HepG2 (cell line): ENCODE data around the gene RACGAP1. TPM values are rescaled to one million over a fixed set of nuclear protein-coding genes. Genes with fewer than 3 reads are reported as not detected.

ENCODE experiments used
- ATAC-seq: fragments of 200-7000 bp; cut with Tn5 transposase; 3 replicates; pipeline ENCODE4 v1.9.1; 2020; ENCODE audit warnings: mild to moderate bottlenecking, moderate library complexity
- BruUV-seq: library from RNA; stranded (reverse); fragments of 400-500 nt; replicated peaks from 2 replicates; lab custom pipeline; 2021; lab: Mats Ljungman, UMichigan
- CTCF ChIA-PET: fragments of 300-600 bp; formaldehyde crosslinking; extraction: SDS; loops from one replicate; lab custom pipeline; 2021; ENCODE audit warnings: low total read pairs, inconsistent platforms, low intra/inter-chr PET ratio; lab: Yijun Ruan, JAX
- POLR2A ChIA-PET: fragments of 350-600 bp; sonication (Branson Sonifier 250); formaldehyde crosslinking; loops from one replicate; lab custom pipeline; 2020; ENCODE audit warnings: antibody characterized with exemption, inconsistent platforms; lab: Yijun Ruan, JAX
- DNase-seq: peaks from one replicate; pipeline ENCODE4 v3.0.0-alpha.2; 2015; ENCODE audit warnings: low spot score
- FAIRE-seq: peaks from 3 replicates; lab custom pipeline; 2011; peaks lifted over from hg19 to GRCh38; lab: Jason Lieb, UNC
- H2AFZ ChIP-seq: one replicate; pipeline ENCODE4 v1.6.1; 2011; ENCODE audit warnings: low read length, inconsistent platforms
- H3K27ac ChIP-seq: fragments of 300-600 bp; 3 replicates; pipeline ENCODE4 v1.8.0; 2011; ENCODE audit warnings: mixed run types, mild to moderate bottlenecking, mixed read lengths, low read length, inconsistent platforms; ENCODE audit not compliant: insufficient read depth; ENCODE audit errors: extremely low read length
- H3K27me3 ChIP-seq, 2 experiments: fragments of 200-600 bp in 1 of 2; 2 replicates in 1 of 2; 3 replicates in 1 of 2; pipeline versions ENCODE4 v1.6.0 to v1.8.0; 2011; ENCODE audit warnings: low read length in 2 of 2, mild to moderate bottlenecking in 2 of 2, moderate library complexity in 2 of 2, inconsistent platforms in 1 of 2; ENCODE audit not compliant: insufficient read depth in 2 of 2, control insufficient read depth in 1 of 2
- H3K36me3 ChIP-seq, 2 experiments: fragments of 200-600 bp in 1 of 2; replicated peaks in 1 of 2; 2 replicates in 1 of 2; 3 replicates in 1 of 2; pipeline versions ENCODE4 v1.5.1 to v1.8.0; 2011; ENCODE audit warnings: low read length in 2 of 2, inconsistent platforms in 1 of 2; ENCODE audit not compliant: insufficient read depth in 2 of 2, control insufficient read depth in 1 of 2
- H3K4me1 ChIP-seq: 2 replicates; pipeline ENCODE4 v1.5.1; 2012; ENCODE audit warnings: low read length, inconsistent platforms; ENCODE audit not compliant: insufficient read depth
- H3K4me2 ChIP-seq: 2 replicates; pipeline ENCODE4 v1.6.0; 2011; ENCODE audit warnings: low read depth, low read length, inconsistent platforms
- H3K4me3 ChIP-seq, 3 experiments: fragments of 200-600 bp in 1 of 3; sonication (generic), shearing (Covaris generic) in 1 of 3; replicated peaks in 1 of 3; 2 replicates each; pipeline ENCODE4 v1.5.1; 2011 to 2016; ENCODE audit warnings: low read length in 3 of 3, inconsistent platforms in 2 of 3, low read depth in 2 of 3, mild to moderate bottlenecking in 2 of 3, control low read depth in 1 of 3, mixed read lengths in 1 of 3; ENCODE audit not compliant: insufficient read depth in 1 of 3
- H3K79me2 ChIP-seq: one replicate; pipeline ENCODE4 v1.6.1; 2011; ENCODE audit warnings: low read length, inconsistent platforms; ENCODE audit not compliant: insufficient read depth
- H3K9ac ChIP-seq: 2 replicates; pipeline ENCODE4 v1.6.0; 2011; ENCODE audit warnings: mild to moderate bottlenecking, low read depth, low read length, inconsistent platforms; ENCODE audit not compliant: insufficient read depth
- H3K9me3 ChIP-seq: 2 replicates; pipeline ENCODE4 v1.5.1; 2012; ENCODE audit warnings: mild to moderate bottlenecking, low read length
- H4K20me1 ChIP-seq: 2 replicates; pipeline ENCODE4 v1.6.0; 2011; ENCODE audit warnings: inconsistent platforms, mild to moderate bottlenecking, low read length, moderate library complexity; ENCODE audit not compliant: insufficient read depth
- BHLHE40 ChIP-seq: IDR thresholded peaks from 2 replicates; pipeline ENCODE4 v1.6.1; 2011; ENCODE audit warnings: low read length, improper control_type of control experiment
- CTCF ChIP-seq: sonication (generic); formaldehyde crosslinking; IDR thresholded peaks from 2 replicates; pipeline ENCODE4 v1.5.0; 2020; ENCODE audit warnings: mild to moderate bottlenecking, missing genetic modification reagents, moderate library complexity
- ETV6 ChIP-seq: sonication (generic); formaldehyde crosslinking; conservative IDR thresholded peaks from 2 replicates; pipeline ENCODE4 v1.4.0; 2020; ENCODE audit warnings: missing genetic modification reagents
- HNF4A ChIP-seq: sonication (generic); formaldehyde crosslinking; IDR thresholded peaks from 2 replicates; pipeline ENCODE4 v1.4.0; 2020; ENCODE audit warnings: missing genetic modification reagents
- MTA1 ChIP-seq: sonication (generic); formaldehyde crosslinking; IDR thresholded peaks from 2 replicates; pipeline ENCODE4 v1.4.0; 2020; ENCODE audit warnings: missing genetic modification reagents, mild to moderate bottlenecking, borderline replicate concordance
- MYC ChIP-seq: sonication (generic); formaldehyde crosslinking; IDR thresholded peaks from 2 replicates; pipeline ENCODE4 v1.9.0; 2021; ENCODE audit warnings: missing genetic modification reagents, borderline replicate concordance
- TP53 ChIP-seq: sonication (generic); formaldehyde crosslinking; conservative IDR thresholded peaks from 2 replicates; pipeline ENCODE4 v1.4.0; 2020; ENCODE audit warnings: missing genetic modification reagents
- WGBS: methylation state at CpG from one replicate; pipeline ENCODE4 v1.1.6; 2017; ENCODE audit warnings: low lambda C conversion rate; 5-methylcytosine and 5-hydroxymethylcytosine counted together
- in situ Hi-C: cut with HindIII; loops from 2 replicates; pipeline ENCODE4 v1.10.0; 2017; ENCODE audit warnings: low pct_unique_long_range_greater_than_20kb; ENCODE audit not compliant: extremely low pct_ligation_motif_present
- intact Hi-C: fragments of 100-400 bp; cut with micrococcal nuclease; formaldehyde crosslinking; loops from one replicate; pipeline ENCODE4 v1.10.0; 2022; ENCODE audit not compliant: unreplicated experiment
- polyA plus RNA-seq, 8 experiments: library from polyadenylated mRNA; depleted of rRNA in 3 of 8; stranded (reverse) in 7 of 8; unstranded in 1 of 8; fragments of >200 nt; fragmentation: Illumina TruSeq in 4 of 8; extraction: Trizol in 4 of 8; gene quantifications; 2 replicates each; pipeline versions ENCODE4 v1.2.1 to v1.2.3, GENCODE V29; 2011 to 2016; ENCODE audit warnings: low read depth in 4 of 8, missing spikeins in 1 of 8, mixed read lengths in 1 of 8; ENCODE audit not compliant: insufficient read depth in 1 of 8
- total RNA-seq, 5 experiments: library from RNA; depleted of rRNA; stranded (reverse); fragments of >200 nt; fragmentation: Illumina TruSeq; extraction: Trizol; gene quantifications; 2 replicates each; pipeline ENCODE4 v1.2.3, GENCODE V29; 2016; ENCODE audit warnings: low read depth in 1 of 5
- TF ChIP-seq, protein P1 (sequence below): sonication (generic); formaldehyde crosslinking; IDR thresholded peaks from 2 replicates; pipeline ENCODE4 v1.5.1; 2020; ENCODE audit warnings: mild to moderate bottlenecking, missing genetic modification reagents, moderate library complexity
- TF ChIP-seq, protein P2 (sequence below): sonication (generic); formaldehyde crosslinking; IDR thresholded peaks from 2 replicates; pipeline ENCODE4 v1.5.0; 2020; ENCODE audit warnings: mild to moderate bottlenecking, missing genetic modification reagents

RACGAP1 gene
- total and polyA plus RNA-seq, 2 of the 13 experiments (the other 11 are each of a cell fraction or from before 2014, with no cell fraction given), result 16.7 to 57.9 TPM

DNA sequence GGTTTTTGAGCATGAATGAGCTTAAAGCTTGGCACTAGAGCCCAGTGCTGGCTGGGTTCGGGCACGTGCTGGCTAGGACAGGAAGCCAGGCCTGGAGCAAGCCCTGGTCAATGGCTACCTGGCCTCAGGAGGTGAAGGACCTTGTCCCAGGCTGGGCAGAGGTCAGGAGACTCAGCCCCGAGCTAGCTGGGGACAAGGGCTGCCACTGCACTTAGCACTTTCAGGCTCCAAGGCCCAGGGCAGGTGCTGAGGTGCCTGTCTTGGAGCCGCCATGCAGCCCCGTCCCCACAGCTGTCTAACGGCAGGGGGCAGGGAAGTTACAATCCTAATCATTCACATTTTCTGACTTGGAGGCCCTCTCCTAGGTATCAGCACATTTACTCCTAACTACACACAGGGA is 56.8 kb downstream of the RACGAP1 start:
- in situ Hi-C loops, result no loop called here
- POLR2A ChIA-PET, result interaction anchor here (3.0 kb wide), 1 partner anchor 11 kb away, joined by 24 read pairs; no protein-coding TSS in a partner anchor

More for the DNA sequence above, 56.8 kb downstream of the RACGAP1 start:
- peak overlapping the region in 1 of 3 experiments; percentile 69; a peak in 2 of 6 replicates for H3K4me3 ChIP-seq
- FAIRE-seq, result no peak
- CTCF ChIA-PET, result interaction anchor here (3.5 to 3.9 kb wide), 2 partner anchors 88 to 101 kb away, joined by 43 to 65 read pairs; partner anchors contain the start of gene ASIC1
- peaks cover 56% of the 10 kb centered on the region for H3K4me1 ChIP-seq
- H3K27ac ChIP-seq, result no peak overlapping the region
- no TSS peak for BruUV-seq
- peaks cover 6 to 70% of the 10 kb centered on the region in 2 experiments for H3K27me3 ChIP-seq
- peak; percentile 5; the same call in 2 of the 3 replicates for ATAC-seq
- no peak overlapping the region for H3K9ac ChIP-seq
- WGBS, result 23% methylated on average over 3 of the region's 6 CpGs
- peak overlapping the region; percentile 91 for H3K4me2 ChIP-seq
- no peaks in the 10 kb centered on the region for H3K9me3 ChIP-seq
- no peak for DNase-seq
- no peaks in the 10 kb centered on the region for H4K20me1 ChIP-seq
- intact Hi-C loops, result no loop called here
- H3K36me3 ChIP-seq, result no peaks in the 10 kb centered on the region
- H3K79me2 ChIP-seq, result no peaks in the 10 kb centered on the region
- TF ChIP-seq BHLHE40 (0 out of 2 replicates have a peak, but pooled peaks have one; percentile 36), ETV6 (CRISPR knock-in tag) (no peak), TP53 (CRISPR knock-in tag) (no peak), CTCF (CRISPR knock-in tag) (peak; percentile 44), MYC (peak; percentile 34; the same call in 1 of the 2 replicates), MTA1 (CRISPR knock-in tag) (0 out of 2 replicates have a peak, but pooled peaks have one; percentile 26), HNF4A (CRISPR knock-in tag) (peak; percentile 39)
- TF ChIP-seq, protein P1, sequence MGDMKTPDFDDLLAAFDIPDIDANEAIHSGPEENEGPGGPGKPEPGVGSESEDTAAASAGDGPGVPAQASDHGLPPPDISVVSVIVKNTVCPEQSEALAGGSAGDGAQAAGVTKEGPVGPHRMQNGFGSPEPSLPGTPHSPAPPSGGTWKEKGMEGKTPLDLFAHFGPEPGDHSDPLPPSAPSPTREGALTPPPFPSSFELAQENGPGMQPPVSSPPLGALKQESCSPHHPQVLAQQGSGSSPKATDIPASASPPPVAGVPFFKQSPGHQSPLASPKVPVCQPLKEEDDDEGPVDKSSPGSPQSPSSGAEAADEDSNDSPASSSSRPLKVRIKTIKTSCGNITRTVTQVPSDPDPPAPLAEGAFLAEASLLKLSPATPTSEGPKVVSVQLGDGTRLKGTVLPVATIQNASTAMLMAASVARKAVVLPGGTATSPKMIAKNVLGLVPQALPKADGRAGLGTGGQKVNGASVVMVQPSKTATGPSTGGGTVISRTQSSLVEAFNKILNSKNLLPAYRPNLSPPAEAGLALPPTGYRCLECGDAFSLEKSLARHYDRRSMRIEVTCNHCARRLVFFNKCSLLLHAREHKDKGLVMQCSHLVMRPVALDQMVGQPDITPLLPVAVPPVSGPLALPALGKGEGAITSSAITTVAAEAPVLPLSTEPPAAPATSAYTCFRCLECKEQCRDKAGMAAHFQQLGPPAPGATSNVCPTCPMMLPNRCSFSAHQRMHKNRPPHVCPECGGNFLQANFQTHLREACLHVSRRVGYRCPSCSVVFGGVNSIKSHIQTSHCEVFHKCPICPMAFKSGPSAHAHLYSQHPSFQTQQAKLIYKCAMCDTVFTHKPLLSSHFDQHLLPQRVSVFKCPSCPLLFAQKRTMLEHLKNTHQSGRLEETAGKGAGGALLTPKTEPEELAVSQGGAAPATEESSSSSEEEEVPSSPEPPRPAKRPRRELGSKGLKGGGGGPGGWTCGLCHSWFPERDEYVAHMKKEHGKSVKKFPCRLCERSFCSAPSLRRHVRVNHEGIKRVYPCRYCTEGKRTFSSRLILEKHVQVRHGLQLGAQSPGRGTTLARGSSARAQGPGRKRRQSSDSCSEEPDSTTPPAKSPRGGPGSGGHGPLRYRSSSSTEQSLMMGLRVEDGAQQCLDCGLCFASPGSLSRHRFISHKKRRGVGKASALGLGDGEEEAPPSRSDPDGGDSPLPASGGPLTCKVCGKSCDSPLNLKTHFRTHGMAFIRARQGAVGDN (CRISPR knock-in tag), result peak; percentile 61
- TF ChIP-seq, protein P2, sequence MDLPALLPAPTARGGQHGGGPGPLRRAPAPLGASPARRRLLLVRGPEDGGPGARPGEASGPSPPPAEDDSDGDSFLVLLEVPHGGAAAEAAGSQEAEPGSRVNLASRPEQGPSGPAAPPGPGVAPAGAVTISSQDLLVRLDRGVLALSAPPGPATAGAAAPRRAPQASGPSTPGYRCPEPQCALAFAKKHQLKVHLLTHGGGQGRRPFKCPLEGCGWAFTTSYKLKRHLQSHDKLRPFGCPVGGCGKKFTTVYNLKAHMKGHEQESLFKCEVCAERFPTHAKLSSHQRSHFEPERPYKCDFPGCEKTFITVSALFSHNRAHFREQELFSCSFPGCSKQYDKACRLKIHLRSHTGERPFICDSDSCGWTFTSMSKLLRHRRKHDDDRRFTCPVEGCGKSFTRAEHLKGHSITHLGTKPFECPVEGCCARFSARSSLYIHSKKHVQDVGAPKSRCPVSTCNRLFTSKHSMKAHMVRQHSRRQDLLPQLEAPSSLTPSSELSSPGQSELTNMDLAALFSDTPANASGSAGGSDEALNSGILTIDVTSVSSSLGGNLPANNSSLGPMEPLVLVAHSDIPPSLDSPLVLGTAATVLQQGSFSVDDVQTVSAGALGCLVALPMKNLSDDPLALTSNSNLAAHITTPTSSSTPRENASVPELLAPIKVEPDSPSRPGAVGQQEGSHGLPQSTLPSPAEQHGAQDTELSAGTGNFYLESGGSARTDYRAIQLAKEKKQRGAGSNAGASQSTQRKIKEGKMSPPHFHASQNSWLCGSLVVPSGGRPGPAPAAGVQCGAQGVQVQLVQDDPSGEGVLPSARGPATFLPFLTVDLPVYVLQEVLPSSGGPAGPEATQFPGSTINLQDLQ (CRISPR knock-in tag), result no peak
- TF ChIP-seq, all 625 proteins: peak for 6
- H2AFZ ChIP-seq, result no peak overlapping the region
